ENCODE measurements around the gene TTC34. TPM values are rescaled to one million over a fixed set of nuclear protein-coding genes. Genes with fewer than 3 reads are reported as not detected.

Gene TTC34
- polyA plus RNA-seq, 1 of the 3 experiments (the other 2 are of a cell fraction), result 0.16 TPM

DNA sequence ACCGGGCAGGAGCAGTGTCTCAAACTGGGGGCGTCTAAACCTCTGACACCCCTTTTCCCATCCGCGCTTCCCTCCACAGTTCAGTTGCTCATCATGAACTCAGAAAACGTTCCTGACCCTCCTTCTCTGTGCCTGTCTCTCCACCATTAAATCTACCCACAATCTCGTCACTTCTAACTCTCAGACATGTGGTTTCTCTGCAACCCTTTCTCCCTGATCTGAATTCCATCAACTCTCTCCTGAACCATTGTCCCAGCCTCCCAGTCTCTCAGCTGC lies 3.8 kb downstream of the TTC34 start:
- TF ChIP-seq CHD2 (IDR thresholded peaks at IDR 0.05; ENCODE audit: low read length, partially characterized antibody) (no peak), GABPA (IDR thresholded peaks at IDR 0.05; ENCODE audit: low read depth) (no peak), RAD21 (IDR thresholded peaks at IDR 0.05; ENCODE audit: low read length) (no peak), TAF1 (IDR thresholded peaks at IDR 0.05; ENCODE audit: borderline replicate concordance, low read depth, low read length) (no peak), SIN3A (IDR thresholded peaks at IDR 0.05; ENCODE audit: borderline replicate concordance, low read depth, low read length) (no peak), FOSL2 (IDR thresholded peaks at IDR 0.05; ENCODE audit: borderline replicate concordance, low read depth) (no peak), JUND (IDR thresholded peaks at IDR 0.05) (no peak), FOXM1 (IDR thresholded peaks at IDR 0.05; ENCODE audit: low read depth) (no peak), POLR2AphosphoS5 (IDR thresholded peaks at IDR 0.05; ENCODE audit: low read depth, low read length) (no peak), REST (IDR thresholded peaks at IDR 0.05; ENCODE audit: low read depth, low read length) (no peak), RCOR1 (IDR thresholded peaks at IDR 0.05; ENCODE audit: low read length) (no peak)
- TF ChIP-seq, protein P1, sequence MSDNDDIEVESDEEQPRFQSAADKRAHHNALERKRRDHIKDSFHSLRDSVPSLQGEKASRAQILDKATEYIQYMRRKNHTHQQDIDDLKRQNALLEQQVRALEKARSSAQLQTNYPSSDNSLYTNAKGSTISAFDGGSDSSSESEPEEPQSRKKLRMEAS (IDR thresholded peaks at IDR 0.05; ENCODE audit: low read depth), result no peak
- Histone ChIP-seq H3F3A (replicated peaks; ENCODE audit: insufficient read depth) (no peaks in the 10 kb centered on the region), H3K4me1 (ENCODE audit: control insufficient read depth in 1 of 2, insufficient read depth in 2 of 2, low read depth in 1 of 2, low read length in 1 of 2) (no peaks in the 10 kb centered on the region), H2AFZ (ENCODE audit: low read depth) (no peak overlapping the region), H3K4me2 (no peak overlapping the region), H4K20me1 (ENCODE audit: insufficient read depth) (no peaks in the 10 kb centered on the region), H3K27me3 (ENCODE audit: insufficient read depth) (no peaks in the 10 kb centered on the region), H3K9ac (no peak overlapping the region), H3K4me3 (ENCODE audit: low read depth in 2 of 2, low read length in 1 of 2) (no peak overlapping the region), H3K27ac (ENCODE audit: low read depth in 2 of 2, low read length in 1 of 2) (no peak overlapping the region), H3K79me2 (ENCODE audit: insufficient read depth) (no peaks in the 10 kb centered on the region), H3K9me3 (no peaks in the 10 kb centered on the region), H3K9me2 (no peaks in the 10 kb centered on the region), H3K36me3 (replicated peaks in 1 of 2; ENCODE audit: control insufficient read depth in 1 of 2, insufficient read depth in 2 of 2, low read length in 1 of 2) (no peaks in the 10 kb centered on the region)
- WGBS (ENCODE audit: low lambda C conversion rate), result 38% methylated on average over 5 of the region's 6 CpGs
- POLR2A ChIA-PET, result no interaction called here
- CTCF ChIA-PET, result interaction anchor here (1.1 kb wide), 1 partner anchor 11 kb away, joined by 6 read pairs; no protein-coding TSS in a partner anchor
- no peak for DNase-seq

GRCh38 chr1:2796890-2797740 lies 4.4 kb downstream of the TTC34 start:
- Histone ChIP-seq H3K36me3 (replicated peaks in 1 of 2; ENCODE audit: control insufficient read depth in 1 of 2, insufficient read depth in 2 of 2, low read length in 1 of 2) (no peaks in the 10 kb centered on the region), H3K27ac (ENCODE audit: low read depth in 2 of 2, low read length in 1 of 2) (no peak overlapping the region), H3F3A (replicated peaks; ENCODE audit: insufficient read depth) (no peaks in the 10 kb centered on the region), H3K9ac (no peak overlapping the region), H3K4me2 (no peak overlapping the region), H3K27me3 (ENCODE audit: insufficient read depth) (no peaks in the 10 kb centered on the region), H4K20me1 (ENCODE audit: insufficient read depth) (no peaks in the 10 kb centered on the region), H3K79me2 (ENCODE audit: insufficient read depth) (no peaks in the 10 kb centered on the region), H3K9me2 (no peaks in the 10 kb centered on the region), H3K9me3 (no peaks in the 10 kb centered on the region), H3K4me1 (ENCODE audit: control insufficient read depth in 1 of 2, insufficient read depth in 2 of 2, low read depth in 1 of 2, low read length in 1 of 2) (no peaks in the 10 kb centered on the region), H3K4me3 (ENCODE audit: low read depth in 2 of 2, low read length in 1 of 2) (no peak overlapping the region), H2AFZ (ENCODE audit: low read depth) (no peak overlapping the region)
- TF ChIP-seq TCF12 (IDR thresholded peaks at IDR 0.05), result no peak
- no peak for TF ChIP-seq REST (IDR thresholded peaks at IDR 0.05; ENCODE audit: low read depth, low read length)
- TF ChIP-seq CHD2 (IDR thresholded peaks at IDR 0.05; ENCODE audit: low read length, partially characterized antibody), result no peak
- no peak for TF ChIP-seq TEAD4 (IDR thresholded peaks at IDR 0.05; ENCODE audit: borderline replicate concordance, insufficient read depth)
- no peak for TF ChIP-seq FOXM1 (IDR thresholded peaks at IDR 0.05; ENCODE audit: low read depth)
- TF ChIP-seq GABPA (IDR thresholded peaks at IDR 0.05; ENCODE audit: low read depth), result no peak
- TF ChIP-seq GATA2 (CRISPR knock-in tag; IDR thresholded peaks at IDR 0.05), result no peak
- TF ChIP-seq EP300 (IDR thresholded peaks at IDR 0.05; ENCODE audit: borderline replicate concordance in 1 of 2, low read depth in 1 of 2, low read length in 1 of 2), result no peak
- TF ChIP-seq, protein P2, sequence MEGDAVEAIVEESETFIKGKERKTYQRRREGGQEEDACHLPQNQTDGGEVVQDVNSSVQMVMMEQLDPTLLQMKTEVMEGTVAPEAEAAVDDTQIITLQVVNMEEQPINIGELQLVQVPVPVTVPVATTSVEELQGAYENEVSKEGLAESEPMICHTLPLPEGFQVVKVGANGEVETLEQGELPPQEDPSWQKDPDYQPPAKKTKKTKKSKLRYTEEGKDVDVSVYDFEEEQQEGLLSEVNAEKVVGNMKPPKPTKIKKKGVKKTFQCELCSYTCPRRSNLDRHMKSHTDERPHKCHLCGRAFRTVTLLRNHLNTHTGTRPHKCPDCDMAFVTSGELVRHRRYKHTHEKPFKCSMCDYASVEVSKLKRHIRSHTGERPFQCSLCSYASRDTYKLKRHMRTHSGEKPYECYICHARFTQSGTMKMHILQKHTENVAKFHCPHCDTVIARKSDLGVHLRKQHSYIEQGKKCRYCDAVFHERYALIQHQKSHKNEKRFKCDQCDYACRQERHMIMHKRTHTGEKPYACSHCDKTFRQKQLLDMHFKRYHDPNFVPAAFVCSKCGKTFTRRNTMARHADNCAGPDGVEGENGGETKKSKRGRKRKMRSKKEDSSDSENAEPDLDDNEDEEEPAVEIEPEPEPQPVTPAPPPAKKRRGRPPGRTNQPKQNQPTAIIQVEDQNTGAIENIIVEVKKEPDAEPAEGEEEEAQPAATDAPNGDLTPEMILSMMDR (IDR thresholded peaks at IDR 0.05), result no peak
- TF ChIP-seq RCOR1 (IDR thresholded peaks at IDR 0.05; ENCODE audit: low read length), result no peak
- ChIA-PET POLR2A (no interaction called here), CTCF (interaction anchor here (2.7 kb wide), 1 partner anchor 10 kb away, joined by 10 read pairs; no protein-coding TSS in a partner anchor)
- WGBS (ENCODE audit: low lambda C conversion rate), result 15% methylated on average over 15 of the region's 19 CpGs
- no peak for DNase-seq
